Measurements from ENCODE around the gene DIPK1B. TPM values are rescaled to one million over a fixed set of nuclear protein-coding genes. Genes with fewer than 3 reads are reported as not detected.

Gene DIPK1B
- total RNA-seq, 3 donors from 2014 or later = 1.0 to 10.0 (median 2.9) TPM

GRCh38 chr9:136689108-136689460 is 23.3 kb upstream of the DIPK1B start:
- H3K36me3 ChIP-seq (ENCODE audit: low read depth) = no peaks in the 10 kb centered on the region
- DNase-seq = peak in 1 of 3 donors; percentile 43
- no peak overlapping the region for H3K4me3 ChIP-seq
- intact Hi-C loops (cut with DNase I, micrococcal nuclease) = no loop called here
- no peak for ATAC-seq
- TF ChIP-seq CTCF (IDR thresholded peaks at IDR 0.05) = no peak
- no peaks in the 10 kb centered on the region for H3K9me3 ChIP-seq
- peaks cover 35% of the 10 kb centered on the region for H3K4me1 ChIP-seq (ENCODE audit: low read depth)

GRCh38 chr9:136690104-136690805 is 22.1 kb upstream of the DIPK1B start:
- no peak for TF ChIP-seq CTCF (IDR thresholded peaks at IDR 0.05)
- DNase-seq (peak in 1 of 3 donors; percentile 45), ATAC-seq (no peak)
- intact Hi-C loops (cut with DNase I, micrococcal nuclease) = no loop called here
- Histone ChIP-seq H3K9me3 (no peaks in the 10 kb centered on the region), H3K4me3 (no peak overlapping the region), H3K36me3 (ENCODE audit: low read depth) (no peaks in the 10 kb centered on the region), H3K4me1 (ENCODE audit: low read depth) (peaks cover 44% of the 10 kb centered on the region)

GRCh38 chr9:136690806-136691261 is 21.5 kb upstream of the DIPK1B start:
- ATAC-seq (no peak), DNase-seq (peak in 1 of 3 donors; percentile 37)
- H3K36me3 ChIP-seq (ENCODE audit: low read depth) = no peaks in the 10 kb centered on the region
- no peak for TF ChIP-seq CTCF (IDR thresholded peaks at IDR 0.05)
- peaks cover 44% of the 10 kb centered on the region for H3K4me1 ChIP-seq (ENCODE audit: low read depth)
- H3K9me3 ChIP-seq = no peaks in the 10 kb centered on the region
- H3K4me3 ChIP-seq = no peak overlapping the region
- intact Hi-C loops (cut with DNase I, micrococcal nuclease) = no loop called here

GRCh38 chr9:136691316-136692184 is 20.8 kb upstream of the DIPK1B start:
- no peak for ATAC-seq
- no peaks in the 10 kb centered on the region for H3K36me3 ChIP-seq (ENCODE audit: low read depth)
- H3K4me3 ChIP-seq = no peak overlapping the region
- H3K9me3 ChIP-seq = no peaks in the 10 kb centered on the region
- TF ChIP-seq CTCF (IDR thresholded peaks at IDR 0.05) = no peak
- DNase-seq = peak in 1 of 3 donors; percentile 35
- intact Hi-C loops (cut with DNase I, micrococcal nuclease) = no loop called here
- H3K4me1 ChIP-seq (ENCODE audit: low read depth) = peaks cover 40% of the 10 kb centered on the region

GRCh38 chr9:136692185-136693134 is 19.9 kb upstream of the DIPK1B start:
- ATAC-seq (no peak), DNase-seq (peak in 2 of 3 donors; percentile 46 to 63)
- intact Hi-C loops (cut with DNase I, micrococcal nuclease) = no loop called here
- Histone ChIP-seq H3K36me3 (ENCODE audit: low read depth) (no peaks in the 10 kb centered on the region), H3K4me1 (ENCODE audit: low read depth) (peaks cover 40% of the 10 kb centered on the region), H3K4me3 (no peak overlapping the region), H3K9me3 (no peaks in the 10 kb centered on the region)
- TF ChIP-seq CTCF (IDR thresholded peaks at IDR 0.05) = no peak

All from mucosa of descending colon (tissue), 3 donors.